22Rv1 (cell line): ENCODE results near the gene DPRX.

Experiments used
- H3K27ac ChIP-seq: fragments of 450-650 bp; 2 replicates; pipeline ENCODE4 v1.5.1; 2017
- CTCF ChIP-seq: fragments of 450-650 bp; IDR thresholded peaks from 2 replicates; pipeline ENCODE4 v1.5.1; 2017; ENCODE audit warnings: mild to moderate bottlenecking
- ZFX ChIP-seq: fragments of 450-650 bp; IDR thresholded peaks from 2 replicates; pipeline ENCODE4 v1.6.1; 2017; ENCODE audit warnings: antibody characterized with exemption, borderline replicate concordance

The DPRX gene

GRCh38 chr19:53631949-53632407 lies at the start of gene DPRX:
TSS of gene DPRX (plus strand) at chr19:53631999. CDS start at chr19:53632107, 108 bp downstream.
- H3K27ac ChIP-seq: no peak within 1 kb of the TSS
- TF ChIP-seq ZFX (no peak), CTCF (no peak)

- no peak overlapping the region for H3K27ac ChIP-seq
- TF ChIP-seq CTCF (no peak), ZFX (no peak)
Measured at GRCh38 chr19:53583181-53583580, 48.6 kb upstream of the DPRX start.

- H3K27ac ChIP-seq: no peak overlapping the region
- no peak for TF ChIP-seq ZFX
- no peak for TF ChIP-seq CTCF
Measured at GRCh38 chr19:53586277-53586691, 45.5 kb upstream of the DPRX start.

GRCh38 chr19:53594811-53595509 lies 36.8 kb upstream of the DPRX start:
- TF ChIP-seq ZFX: no peak
- no peak for TF ChIP-seq CTCF
- no peak overlapping the region for H3K27ac ChIP-seq

GRCh38 chr19:53595510-53595867 lies 36.3 kb upstream of the DPRX start:
- TF ChIP-seq CTCF (no peak), ZFX (no peak)
- H3K27ac ChIP-seq: no peak overlapping the region

GRCh38 chr19:53596056-53596455 lies 35.7 kb upstream of the DPRX start:
- H3K27ac ChIP-seq: no peak overlapping the region

GRCh38 chr19:53597023-53597422 lies 34.8 kb upstream of the DPRX start:
- TF ChIP-seq ZFX: no peak
- no peak for TF ChIP-seq CTCF
- H3K27ac ChIP-seq: no peak overlapping the region

More at GRCh38 chr19:53596056-53596455, 35.7 kb upstream of the DPRX start:
- TF ChIP-seq CTCF: no peak
- TF ChIP-seq ZFX: no peak
